ENCODE results near the gene PHLPP1. TPM values are rescaled to one million over a fixed set of nuclear protein-coding genes. Genes with fewer than 3 reads are reported as not detected.

The PHLPP1 gene
- total RNA-seq, 1 experiment from 2014 or later = 14.7 TPM

DNA sequence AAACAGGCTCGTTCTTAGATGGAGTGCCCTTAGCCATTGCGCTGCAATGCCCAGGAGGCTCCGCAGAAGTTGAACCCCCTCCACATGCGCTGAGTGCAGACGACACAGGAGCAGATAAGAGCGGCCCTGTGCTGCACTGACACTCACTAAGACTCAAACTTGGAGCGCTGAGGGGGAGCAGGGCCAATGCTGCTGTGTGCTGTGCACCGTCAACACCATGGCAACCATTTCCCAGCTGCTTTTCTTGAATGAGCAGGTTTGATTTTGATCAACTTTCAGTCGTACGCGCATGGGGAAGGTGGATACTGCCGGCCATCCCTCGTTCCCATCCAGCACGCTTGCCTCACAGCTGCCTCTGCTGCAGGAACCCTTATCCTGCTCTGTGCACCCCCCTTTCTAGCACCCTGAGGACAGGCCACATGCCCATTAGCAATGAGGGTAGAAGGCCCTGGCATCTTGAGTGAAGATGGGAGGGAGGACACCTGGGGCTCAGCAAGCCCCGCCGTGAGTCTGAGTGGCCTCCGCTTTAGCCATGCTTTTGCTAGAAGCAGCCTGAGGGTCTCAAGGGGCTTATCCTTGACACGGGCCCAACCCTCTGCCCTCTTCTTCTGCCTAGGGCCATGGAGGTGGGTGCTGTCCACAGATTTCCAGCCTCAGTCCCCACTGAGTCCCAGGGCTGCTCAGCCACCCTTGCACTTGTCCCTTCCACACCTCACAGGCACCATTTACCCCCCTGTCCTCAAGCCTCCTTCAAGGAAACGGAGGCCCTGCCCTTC is 271.9 kb downstream of the PHLPP1 start:
- no peaks in the 10 kb centered on the region for H3K27me3 ChIP-seq (ENCODE audit: insufficient read depth, low read length)
- no peaks in the 10 kb centered on the region for H3K9me3 ChIP-seq (ENCODE audit: control insufficient read depth in 1 of 2, insufficient read depth in 1 of 2, low read depth in 1 of 2, low read length in 2 of 2)
- H3K36me3 ChIP-seq (ENCODE audit: control insufficient read depth in 1 of 2, insufficient read depth in 2 of 2, low read length in 2 of 2) = no peaks in the 10 kb centered on the region
- no peak overlapping the region for H3K9ac ChIP-seq (ENCODE audit: low read length)
- no TSS peak for BruUV-seq (replicated peaks)
- ChIA-PET POLR2A (no interaction called here), RAD21 (ENCODE audit: low non-redundant PET in 1 of 2, low total read pairs in 2 of 2, uncharacterized antibody in 2 of 2, unreplicated experiment in 2 of 2) (no interaction called here), CTCF (no interaction called here)
- TF ChIP-seq EZH2phosphoT487 (IDR thresholded peaks at IDR 0.05; ENCODE audit: borderline replicate concordance) = no peak
- TF ChIP-seq, protein P1, sequence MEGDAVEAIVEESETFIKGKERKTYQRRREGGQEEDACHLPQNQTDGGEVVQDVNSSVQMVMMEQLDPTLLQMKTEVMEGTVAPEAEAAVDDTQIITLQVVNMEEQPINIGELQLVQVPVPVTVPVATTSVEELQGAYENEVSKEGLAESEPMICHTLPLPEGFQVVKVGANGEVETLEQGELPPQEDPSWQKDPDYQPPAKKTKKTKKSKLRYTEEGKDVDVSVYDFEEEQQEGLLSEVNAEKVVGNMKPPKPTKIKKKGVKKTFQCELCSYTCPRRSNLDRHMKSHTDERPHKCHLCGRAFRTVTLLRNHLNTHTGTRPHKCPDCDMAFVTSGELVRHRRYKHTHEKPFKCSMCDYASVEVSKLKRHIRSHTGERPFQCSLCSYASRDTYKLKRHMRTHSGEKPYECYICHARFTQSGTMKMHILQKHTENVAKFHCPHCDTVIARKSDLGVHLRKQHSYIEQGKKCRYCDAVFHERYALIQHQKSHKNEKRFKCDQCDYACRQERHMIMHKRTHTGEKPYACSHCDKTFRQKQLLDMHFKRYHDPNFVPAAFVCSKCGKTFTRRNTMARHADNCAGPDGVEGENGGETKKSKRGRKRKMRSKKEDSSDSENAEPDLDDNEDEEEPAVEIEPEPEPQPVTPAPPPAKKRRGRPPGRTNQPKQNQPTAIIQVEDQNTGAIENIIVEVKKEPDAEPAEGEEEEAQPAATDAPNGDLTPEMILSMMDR (IDR thresholded peaks at IDR 0.05 in 2 of 3, conservative IDR thresholded peaks at IDR 0.05 in 1 of 3; ENCODE audit: borderline replicate concordance in 1 of 3, insufficient read depth in 1 of 3, low read depth in 2 of 3, low read length in 2 of 3) = no peak
- TF ChIP-seq SRF (IDR thresholded peaks at IDR 0.05; ENCODE audit: low read depth) = no peak
- TF ChIP-seq POLR2A (IDR thresholded peaks at IDR 0.05; ENCODE audit: borderline replicate concordance, extremely low read depth, insufficient read depth, insufficient read length) = no peak
- no peak for TF ChIP-seq ZNF274 (IDR thresholded peaks at IDR 0.05; ENCODE audit: low read depth, low read length)
- no peak for TF ChIP-seq YY1 (IDR thresholded peaks at IDR 0.05; ENCODE audit: extremely low read depth, insufficient replicate concordance, low read depth, low read length)
- no peak for TF ChIP-seq POLR2AphosphoS5 (IDR thresholded peaks at IDR 0.05; ENCODE audit: low read depth, low read length)
- TF ChIP-seq, protein P2, sequence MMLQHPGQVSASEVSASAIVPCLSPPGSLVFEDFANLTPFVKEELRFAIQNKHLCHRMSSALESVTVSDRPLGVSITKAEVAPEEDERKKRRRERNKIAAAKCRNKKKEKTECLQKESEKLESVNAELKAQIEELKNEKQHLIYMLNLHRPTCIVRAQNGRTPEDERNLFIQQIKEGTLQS (IDR thresholded peaks at IDR 0.05) = no peak
- TF ChIP-seq EZH2 (IDR thresholded peaks at IDR 0.05) = no peak
- TF ChIP-seq CEBPB (IDR thresholded peaks at IDR 0.05; ENCODE audit: low read depth) = no peak
- TF ChIP-seq EGR1 (IDR thresholded peaks at IDR 0.05; ENCODE audit: low read depth) = no peak
- TF ChIP-seq, protein P3, sequence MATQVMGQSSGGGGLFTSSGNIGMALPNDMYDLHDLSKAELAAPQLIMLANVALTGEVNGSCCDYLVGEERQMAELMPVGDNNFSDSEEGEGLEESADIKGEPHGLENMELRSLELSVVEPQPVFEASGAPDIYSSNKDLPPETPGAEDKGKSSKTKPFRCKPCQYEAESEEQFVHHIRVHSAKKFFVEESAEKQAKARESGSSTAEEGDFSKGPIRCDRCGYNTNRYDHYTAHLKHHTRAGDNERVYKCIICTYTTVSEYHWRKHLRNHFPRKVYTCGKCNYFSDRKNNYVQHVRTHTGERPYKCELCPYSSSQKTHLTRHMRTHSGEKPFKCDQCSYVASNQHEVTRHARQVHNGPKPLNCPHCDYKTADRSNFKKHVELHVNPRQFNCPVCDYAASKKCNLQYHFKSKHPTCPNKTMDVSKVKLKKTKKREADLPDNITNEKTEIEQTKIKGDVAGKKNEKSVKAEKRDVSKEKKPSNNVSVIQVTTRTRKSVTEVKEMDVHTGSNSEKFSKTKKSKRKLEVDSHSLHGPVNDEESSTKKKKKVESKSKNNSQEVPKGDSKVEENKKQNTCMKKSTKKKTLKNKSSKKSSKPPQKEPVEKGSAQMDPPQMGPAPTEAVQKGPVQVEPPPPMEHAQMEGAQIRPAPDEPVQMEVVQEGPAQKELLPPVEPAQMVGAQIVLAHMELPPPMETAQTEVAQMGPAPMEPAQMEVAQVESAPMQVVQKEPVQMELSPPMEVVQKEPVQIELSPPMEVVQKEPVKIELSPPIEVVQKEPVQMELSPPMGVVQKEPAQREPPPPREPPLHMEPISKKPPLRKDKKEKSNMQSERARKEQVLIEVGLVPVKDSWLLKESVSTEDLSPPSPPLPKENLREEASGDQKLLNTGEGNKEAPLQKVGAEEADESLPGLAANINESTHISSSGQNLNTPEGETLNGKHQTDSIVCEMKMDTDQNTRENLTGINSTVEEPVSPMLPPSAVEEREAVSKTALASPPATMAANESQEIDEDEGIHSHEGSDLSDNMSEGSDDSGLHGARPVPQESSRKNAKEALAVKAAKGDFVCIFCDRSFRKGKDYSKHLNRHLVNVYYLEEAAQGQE (IDR thresholded peaks at IDR 0.05; ENCODE audit: low read depth) = no peak
- DNase-seq (ENCODE audit: low read depth, low spot score) = no peak
- no peak overlapping the region for H3K27ac ChIP-seq (ENCODE audit: low read depth, low read length)
- no peak overlapping the region for H3K4me2 ChIP-seq (ENCODE audit: low read length)
- no peak for ATAC-seq
- H3K9me2 ChIP-seq (ENCODE audit: insufficient read depth) = no peaks in the 10 kb centered on the region
- H2AFZ ChIP-seq (ENCODE audit: low read depth, low read length, poor library complexity, severe bottlenecking) = no peak overlapping the region
- H3K4me1 ChIP-seq (ENCODE audit: control insufficient read depth in 1 of 2, insufficient read depth in 2 of 2, low read length in 2 of 2) = no peaks in the 10 kb centered on the region
- H4K20me1 ChIP-seq (ENCODE audit: insufficient read depth) = no peaks in the 10 kb centered on the region
- intact Hi-C loops (cut with micrococcal nuclease) = no loop called here
- H3K79me2 ChIP-seq (ENCODE audit: insufficient read depth, low read length) = no peaks in the 10 kb centered on the region
- H3K4me3 ChIP-seq (replicated peaks in 1 of 2; ENCODE audit: low read depth in 1 of 2, low read length in 2 of 2) = no peak overlapping the region

Data from HCT116 (cell line).